B cell (primary cell): Measurements from ENCODE around the gene ABLIM1.

Experiments
- CTCF ChIP-seq: fragments of 200-600 bp; IDR thresholded peaks from one replicate; pipeline ENCODE4 v1.8.0; 2022; ENCODE audit warnings: antibody characterized with exemption, mild to moderate bottlenecking
- EZH2 ChIP-seq: IDR thresholded peaks from 2 replicates; pipeline ENCODE4 v1.6.1; 2012; ENCODE audit warnings: borderline replicate concordance, low read depth, mild to moderate bottlenecking, moderate library complexity, low read length; ENCODE audit not compliant: insufficient read depth, poor library complexity, severe bottlenecking

- TF ChIP-seq CTCF: no peak
- no peak for TF ChIP-seq EZH2
These were observed 215.9 kb downstream of the ABLIM1 start for GRCh38 chr10:114442091-114442630.
